WERI-Rb-1 (cell line): Measurements from ENCODE around the gene CCDC183.

Experiments
- DNase-seq: peaks from one replicate; pipeline ENCODE4 v3.0.0-alpha.2; 2020
- H3K27ac ChIP-seq: fragments of 250-450 bp; sonication (Bioruptor Pico); 2 replicates; pipeline ENCODE4 v1.5.1; 2020; ENCODE audit warnings: mild to moderate bottlenecking, moderate library complexity
- H3K27me3 ChIP-seq: fragments of 250-450 bp; sonication (Bioruptor Pico); 2 replicates; pipeline ENCODE4 v1.5.1; 2021; ENCODE audit warnings: mild to moderate bottlenecking, low read depth, moderate library complexity; ENCODE audit not compliant: insufficient read depth, severe bottlenecking
- H3K36me3 ChIP-seq: fragments of 250-450 bp; sonication (Bioruptor Pico); 2 replicates; pipeline ENCODE4 v1.5.1; 2020; ENCODE audit warnings: mild to moderate bottlenecking, moderate library complexity
- H3K4me3 ChIP-seq: 2 replicates; pipeline ENCODE4 v1.5.1; 2011; ENCODE audit warnings: low read depth, mild to moderate bottlenecking, control low read depth, low read length
- H3K9me3 ChIP-seq: fragments of 250-450 bp; sonication (Bioruptor Pico); 2 replicates; pipeline ENCODE4 v1.5.1; 2021; ENCODE audit warnings: mild to moderate bottlenecking, moderate library complexity; ENCODE audit not compliant: severe bottlenecking
- CTCF ChIP-seq: IDR thresholded peaks from 2 replicates; pipeline ENCODE4 v1.5.1; 2011; ENCODE audit warnings: low read depth, mild to moderate bottlenecking, control low read depth, inconsistent platforms, low read length

CCDC183 gene

GRCh38 chr9:136769710-136770191 is 26.4 kb upstream of the CCDC183 start:
- Histone ChIP-seq H3K9me3 (peaks cover 12% of the 10 kb centered on the region), H3K27me3 (no peaks in the 10 kb centered on the region), H3K27ac (peak overlapping the region; percentile 58), H3K4me3 (peak overlapping the region; percentile 36), H3K36me3 (no peaks in the 10 kb centered on the region)
- peak; percentile 85 for TF ChIP-seq CTCF
- peak; percentile 76 for DNase-seq

- TF ChIP-seq CTCF, result no peak
- Histone ChIP-seq H3K4me3 (no peak overlapping the region), H3K27me3 (no peaks in the 10 kb centered on the region), H3K27ac (no peak overlapping the region), H3K9me3 (peaks cover 13% of the 10 kb centered on the region), H3K36me3 (no peaks in the 10 kb centered on the region)
- no peak for DNase-seq
Measured at GRCh38 chr9:136771907-136772415, 24.2 kb upstream of the CCDC183 start.

- H3K36me3 ChIP-seq, result no peaks in the 10 kb centered on the region
- no peak for TF ChIP-seq CTCF
- peaks cover 13% of the 10 kb centered on the region for H3K9me3 ChIP-seq
- H3K27ac ChIP-seq, result no peak overlapping the region
- DNase-seq, result peak; percentile 69
- no peaks in the 10 kb centered on the region for H3K27me3 ChIP-seq
- H3K4me3 ChIP-seq, result no peak overlapping the region
Measured at GRCh38 chr9:136773386-136774044, 22.6 kb upstream of the CCDC183 start.

GRCh38 chr9:136774416-136775045 is 21.6 kb upstream of the CCDC183 start:
- no peak for TF ChIP-seq CTCF
- no peak for DNase-seq
- H3K27me3 ChIP-seq, result no peaks in the 10 kb centered on the region
- H3K4me3 ChIP-seq, result no peak overlapping the region
- no peak overlapping the region for H3K27ac ChIP-seq
- H3K36me3 ChIP-seq, result no peaks in the 10 kb centered on the region
- peaks cover 13% of the 10 kb centered on the region for H3K9me3 ChIP-seq

- no peak for TF ChIP-seq CTCF
- Histone ChIP-seq H3K4me3 (no peak overlapping the region), H3K36me3 (no peaks in the 10 kb centered on the region), H3K9me3 (peaks cover 13% of the 10 kb centered on the region), H3K27me3 (no peaks in the 10 kb centered on the region), H3K27ac (no peak overlapping the region)
- no peak for DNase-seq
Measured at GRCh38 chr9:136775191-136775590, 20.9 kb upstream of the CCDC183 start.
